Activated B cell treated with CpG ODN at 0.5 μM for 24 hours (primary cell): Measurements from ENCODE around the gene AP3S1. TPM values are rescaled to one million over a fixed set of nuclear protein-coding genes. Genes with fewer than 3 reads are reported as not detected.

Experiments used
- ATAC-seq: fragments of 200-7000 bp; cut with Tn5 transposase; one replicate; pipeline ENCODE4 v1.10.0; 2021; ENCODE audit warnings: low read depth, mild to moderate bottlenecking, moderate library complexity
- CTCF ChIA-PET: fragments of 350-600 bp; sonication (Branson Sonifier 250); formaldehyde crosslinking; loops from one replicate; lab custom pipeline; 2021; ENCODE audit warnings: antibody characterized with exemption; lab: Charles Lee
- POLR2A ChIA-PET: fragments of 350-600 bp; sonication (Branson Sonifier 250); formaldehyde crosslinking; loops from one replicate; lab custom pipeline; 2021; ENCODE audit warnings: antibody characterized with exemption; lab: Charles Lee
- DNase-seq: peaks from one replicate; pipeline ENCODE4 v3.0.0; 2022
- H3K27ac Mint-ChIP-seq: one replicate; pipeline ENCODE4 v1.8.0; 2020; ENCODE audit warnings: mixed read lengths
- H3K27me3 Mint-ChIP-seq: one replicate; pipeline ENCODE4 v1.8.0; 2021; ENCODE audit warnings: mixed read lengths
- H3K36me3 Mint-ChIP-seq: one replicate; pipeline ENCODE4 v1.8.0; 2021; ENCODE audit warnings: low read depth, mixed read lengths
- H3K4me1 Mint-ChIP-seq: one replicate; pipeline ENCODE4 v1.8.0; 2021; ENCODE audit warnings: mixed read lengths
- H3K4me3 Mint-ChIP-seq: one replicate; pipeline ENCODE4 v1.8.0; 2020; ENCODE audit warnings: mild to moderate bottlenecking, mixed read lengths
- H3K9me3 Mint-ChIP-seq: one replicate; pipeline ENCODE4 v1.8.0; 2020; ENCODE audit warnings: mixed read lengths
- CTCF ChIP-seq: fragments of 200-600 bp; IDR thresholded peaks from one replicate; pipeline ENCODE4 v1.8.0; 2022; ENCODE audit warnings: antibody characterized with exemption, mild to moderate bottlenecking
- intact Hi-C: fragments of 100-400 bp; cut with micrococcal nuclease; formaldehyde crosslinking; loops from one replicate; pipeline ENCODE4 v1.15.1; 2024
- total RNA-seq: library from RNA; stranded (reverse); gene quantifications from 2 replicates; pipeline ENCODE4 v1.2.3, GENCODE V29; 2022

The AP3S1 gene
- total RNA-seq, 1 donor from 2014 or later = 43.2 TPM

- intact Hi-C loops = no loop called here
- no peak for DNase-seq
- Mint-ChIP-seq H3K9me3 (peaks cover 3% of the 10 kb centered on the region), H3K4me1 (no peaks in the 10 kb centered on the region), H3K27me3 (no peaks in the 10 kb centered on the region), H3K4me3 (no peak overlapping the region), H3K27ac (no peak overlapping the region), H3K36me3 (no peaks in the 10 kb centered on the region)
- TF ChIP-seq CTCF = no peak
- ATAC-seq = no peak
- CTCF ChIA-PET = no interaction called here
- POLR2A ChIA-PET = no interaction called here
Observed at GRCh38 chr5:115940080-115940810, 98.5 kb downstream of the AP3S1 start.

GRCh38 chr5:115941051-115941675 is 99.4 kb downstream of the AP3S1 start:
- Mint-ChIP-seq H3K9me3 (peaks cover 3% of the 10 kb centered on the region), H3K4me1 (no peaks in the 10 kb centered on the region), H3K27me3 (no peaks in the 10 kb centered on the region), H3K4me3 (no peak overlapping the region), H3K27ac (no peak overlapping the region), H3K36me3 (no peaks in the 10 kb centered on the region)
- DNase-seq (no peak), ATAC-seq (no peak)
- CTCF ChIA-PET = no interaction called here
- no peak for TF ChIP-seq CTCF
- POLR2A ChIA-PET = no interaction called here
- intact Hi-C loops = no loop called here

GRCh38 chr5:115944501-115944900 is 102.8 kb downstream of the AP3S1 start:
- ChIA-PET POLR2A (no interaction called here), CTCF (no interaction called here)
- TF ChIP-seq CTCF = no peak
- H3K4me3 Mint-ChIP-seq = no peak overlapping the region
- H3K27me3 Mint-ChIP-seq = no peaks in the 10 kb centered on the region
- peaks cover 3% of the 10 kb centered on the region for H3K9me3 Mint-ChIP-seq
- intact Hi-C loops = no loop called here
- DNase-seq (no peak), ATAC-seq (no peak)
- no peaks in the 10 kb centered on the region for H3K36me3 Mint-ChIP-seq
- no peak overlapping the region for H3K27ac Mint-ChIP-seq
- no peaks in the 10 kb centered on the region for H3K4me1 Mint-ChIP-seq

- H3K36me3 Mint-ChIP-seq = no peaks in the 10 kb centered on the region
- POLR2A ChIA-PET = no interaction called here
- H3K4me3 Mint-ChIP-seq = no peak overlapping the region
- no peaks in the 10 kb centered on the region for H3K4me1 Mint-ChIP-seq
- no peak overlapping the region for H3K27ac Mint-ChIP-seq
- H3K9me3 Mint-ChIP-seq = peaks cover 3% of the 10 kb centered on the region
- peaks cover 2% of the 10 kb centered on the region for H3K27me3 Mint-ChIP-seq
- DNase-seq (no peak), ATAC-seq (no peak)
- CTCF ChIA-PET = no interaction called here
- no peak for TF ChIP-seq CTCF
- intact Hi-C loops = no loop called here
Observed at GRCh38 chr5:115946655-115947054, 104.9 kb downstream of the AP3S1 start.

GRCh38 chr5:115947260-115947659 is 105.5 kb downstream of the AP3S1 start:
- Mint-ChIP-seq H3K4me1 (no peaks in the 10 kb centered on the region), H3K9me3 (peaks cover 2% of the 10 kb centered on the region), H3K27ac (no peak overlapping the region), H3K36me3 (no peaks in the 10 kb centered on the region), H3K27me3 (peaks cover 2% of the 10 kb centered on the region), H3K4me3 (no peak overlapping the region)
- DNase-seq (no peak), ATAC-seq (no peak)
- ChIA-PET CTCF (no interaction called here), POLR2A (no interaction called here)
- no peak for TF ChIP-seq CTCF
- intact Hi-C loops = no loop called here
